Ascending aorta (tissue), 2 donors: Measurements from ENCODE around the gene TPM2. TPM values are rescaled to one million over a fixed set of nuclear protein-coding genes. Genes with fewer than 3 reads are reported as not detected.

Source experiments
- DNase-seq, 2 donors: peaks; one replicate each; pipeline ENCODE4 v3.0.0-alpha.2; 2019; ENCODE audit warnings: low spot score in 2 of 2
- H3K27ac ChIP-seq, 2 donors: fragments of 200-600 bp; sonication (generic); one replicate each; pipeline ENCODE4 v1.5.1; 2016 to 2017; ENCODE audit warnings: mild to moderate bottlenecking in 1 of 2
- H3K27me3 ChIP-seq: fragments of 200-600 bp; sonication (generic); one replicate; pipeline ENCODE4 v1.5.1; 2017
- H3K36me3 ChIP-seq, 2 donors: fragments of 200-600 bp; sonication (generic); one replicate each; pipeline ENCODE4 v1.5.1; 2016
- H3K4me1 ChIP-seq, 2 donors: fragments of 200-600 bp; sonication (generic); one replicate each; pipeline ENCODE4 v1.5.1; 2016 to 2017; ENCODE audit warnings: mild to moderate bottlenecking in 1 of 2
- H3K4me3 ChIP-seq, 2 donors: fragments of 200-600 bp; sonication (generic); one replicate each; pipeline ENCODE4 v1.5.1; 2016 to 2017; ENCODE audit warnings: mild to moderate bottlenecking in 1 of 2
- H3K9me3 ChIP-seq, 2 donors: fragments of 200-600 bp; sonication (generic); one replicate each; pipeline ENCODE4 v1.5.1; 2016
- intact Hi-C: fragments of 100-400 bp; cut with DNase I; formaldehyde crosslinking; loops from one replicate; pipeline ENCODE4 v1.15.1; 2023
- total RNA-seq: library from RNA; depleted of rRNA; stranded (reverse); fragments of >200 nt; gene quantifications from one replicate; pipeline ENCODE4 v1.1.0, GENCODE V29; 2016
- TF ChIP-seq, protein P1 (sequence below), 3 experiments: fragments of 200-600 bp in 2 of 3; fragments of 450-650 bp in 1 of 3; sonication (generic) in 2 of 3; IDR thresholded peaks; one replicate each; pipeline ENCODE4 v1.5.1; 2016 to 2019; ENCODE audit warnings: antibody characterized with exemption in 3 of 3, mild to moderate bottlenecking in 1 of 3, moderate library complexity in 1 of 3

Gene TPM2
- total RNA-seq, 1 donor from 2014 or later, result 1,923 TPM

DNA sequence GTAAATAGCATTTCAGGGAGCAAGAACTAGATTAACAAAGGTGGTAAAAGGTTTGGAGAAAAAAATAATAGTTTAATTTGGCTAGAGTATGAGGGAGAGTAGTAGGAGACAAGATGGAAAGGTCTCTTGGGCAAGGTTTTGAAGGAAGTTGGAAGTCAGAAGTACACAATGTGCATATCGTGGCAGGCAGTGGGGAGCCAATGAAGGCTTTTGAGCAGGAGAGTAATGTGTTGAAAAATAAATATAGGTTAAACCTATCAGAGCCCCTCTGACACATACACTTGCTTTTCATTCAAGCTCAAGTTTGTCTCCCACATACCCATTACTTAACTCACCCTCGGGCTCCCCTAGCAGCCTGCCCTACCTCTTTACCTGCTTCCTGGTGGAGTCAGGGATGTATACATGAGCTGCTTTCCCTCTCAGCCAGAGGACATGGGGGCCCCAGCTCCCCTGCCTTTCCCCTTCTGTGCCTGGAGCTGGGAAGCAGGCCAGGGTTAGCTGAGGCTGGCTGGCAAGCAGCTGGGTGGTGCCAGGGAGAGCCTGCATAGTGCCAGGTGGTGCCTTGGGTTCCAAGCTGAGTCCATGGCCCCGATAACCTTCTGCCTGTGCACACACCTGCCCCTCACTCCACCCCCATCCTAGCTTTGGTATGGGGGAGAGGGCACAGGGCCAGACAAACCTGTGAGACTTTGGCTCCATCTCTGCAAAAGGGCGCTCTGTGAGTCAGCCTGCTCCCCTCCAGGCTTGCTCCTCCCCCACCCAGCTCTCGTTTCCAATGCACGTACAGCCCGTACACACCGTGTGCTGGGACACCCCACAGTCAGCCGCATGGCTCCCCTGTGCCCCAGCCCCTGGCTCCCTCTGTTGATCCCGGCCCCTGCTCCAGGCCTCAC lies 16.3 kb downstream of the TPM2 start, which contains the start of gene CA9:
CA9 (plus strand) TSS at position 797 of the 893 bp plus-strand sequence; CDS start at position 829, 32 bp downstream.
- Histone ChIP-seq H3K9me3 (no peaks in the 10 kb centered on the region), H3K4me1 (peaks cover 6 to 16% of the 10 kb centered on the region in 2 donors), H3K4me3 (peak within 1 kb of the TSS in 1 of 2 donors; percentile 23), H3K36me3 (no peaks in the 10 kb centered on the region), H3K27ac (peak within 1 kb of the TSS in 1 of 2 donors; percentile 30), H3K27me3 (no peaks in the 10 kb centered on the region)
- intact Hi-C loops, result no loop called here
- TF ChIP-seq, protein P1, sequence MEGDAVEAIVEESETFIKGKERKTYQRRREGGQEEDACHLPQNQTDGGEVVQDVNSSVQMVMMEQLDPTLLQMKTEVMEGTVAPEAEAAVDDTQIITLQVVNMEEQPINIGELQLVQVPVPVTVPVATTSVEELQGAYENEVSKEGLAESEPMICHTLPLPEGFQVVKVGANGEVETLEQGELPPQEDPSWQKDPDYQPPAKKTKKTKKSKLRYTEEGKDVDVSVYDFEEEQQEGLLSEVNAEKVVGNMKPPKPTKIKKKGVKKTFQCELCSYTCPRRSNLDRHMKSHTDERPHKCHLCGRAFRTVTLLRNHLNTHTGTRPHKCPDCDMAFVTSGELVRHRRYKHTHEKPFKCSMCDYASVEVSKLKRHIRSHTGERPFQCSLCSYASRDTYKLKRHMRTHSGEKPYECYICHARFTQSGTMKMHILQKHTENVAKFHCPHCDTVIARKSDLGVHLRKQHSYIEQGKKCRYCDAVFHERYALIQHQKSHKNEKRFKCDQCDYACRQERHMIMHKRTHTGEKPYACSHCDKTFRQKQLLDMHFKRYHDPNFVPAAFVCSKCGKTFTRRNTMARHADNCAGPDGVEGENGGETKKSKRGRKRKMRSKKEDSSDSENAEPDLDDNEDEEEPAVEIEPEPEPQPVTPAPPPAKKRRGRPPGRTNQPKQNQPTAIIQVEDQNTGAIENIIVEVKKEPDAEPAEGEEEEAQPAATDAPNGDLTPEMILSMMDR (IDR thresholded peaks at IDR 0.05), result no peak
- DNase-seq, result no peak

- Histone ChIP-seq H3K27ac (no peak overlapping the region), H3K9me3 (no peaks in the 10 kb centered on the region), H3K4me3 (no peak overlapping the region), H3K27me3 (no peaks in the 10 kb centered on the region), H3K4me1 (peaks cover 9 to 11% of the 10 kb centered on the region in 2 donors), H3K36me3 (no peaks in the 10 kb centered on the region)
- TF ChIP-seq, protein P1 (IDR thresholded peaks at IDR 0.05), result no peak
- no peak for DNase-seq
- intact Hi-C loops, result no loop called here
Measured at GRCh38 chr9:35669331-35670145, 20.2 kb downstream of the TPM2 start.

DNA sequence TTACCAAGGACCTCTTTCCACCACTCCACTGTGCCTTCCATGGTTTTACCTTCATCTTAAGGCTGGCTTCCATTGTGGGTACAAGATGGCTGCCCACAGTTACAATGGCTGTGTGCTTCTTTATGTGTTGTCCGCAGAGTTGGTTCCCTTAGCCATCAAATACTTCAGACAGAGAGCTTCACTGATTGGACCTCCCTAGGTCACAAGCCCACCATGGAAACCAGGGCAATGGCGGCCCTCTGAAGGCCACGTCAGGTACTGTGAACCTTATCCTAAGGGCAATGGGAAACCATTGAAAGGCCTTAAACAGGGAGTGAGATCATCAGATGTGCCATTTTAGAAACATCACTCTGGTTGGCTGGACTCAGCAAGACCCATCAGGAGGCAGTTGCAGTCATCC lies 21.8 kb downstream of the TPM2 start:
- Histone ChIP-seq H3K27me3 (no peaks in the 10 kb centered on the region), H3K4me3 (no peak overlapping the region), H3K4me1 (peaks cover 5 to 10% of the 10 kb centered on the region in 2 donors), H3K9me3 (no peaks in the 10 kb centered on the region), H3K27ac (no peak overlapping the region), H3K36me3 (no peaks in the 10 kb centered on the region)
- TF ChIP-seq, protein P1 (IDR thresholded peaks at IDR 0.05), result no peak
- intact Hi-C loops, result no loop called here
- no peak for DNase-seq

DNA sequence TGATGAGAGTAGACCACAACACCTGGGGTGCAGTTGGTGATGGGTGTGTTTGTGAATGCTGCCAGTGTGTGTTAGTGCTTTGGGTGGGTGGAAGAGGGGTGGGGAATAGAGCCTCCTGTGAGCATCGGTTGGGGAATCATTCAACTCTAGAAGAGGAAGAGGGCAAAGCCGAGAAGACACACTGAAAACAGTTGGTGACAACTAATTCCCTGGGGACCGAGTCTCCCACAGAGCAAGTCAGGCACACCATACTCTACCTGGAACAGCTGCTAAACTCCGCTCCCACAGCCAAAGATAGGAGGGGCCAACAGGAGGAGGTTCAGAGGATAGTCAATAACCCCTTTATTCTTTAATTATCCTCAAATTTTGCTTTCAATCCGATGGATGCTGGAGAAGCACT lies 23.2 kb downstream of the TPM2 start:
- intact Hi-C loops, result no loop called here
- no peak for DNase-seq
- Histone ChIP-seq H3K4me1 (peaks cover 10 to 13% of the 10 kb centered on the region in 2 donors), H3K36me3 (peaks cover 0 to 7% of the 10 kb centered on the region in 2 donors), H3K27ac (no peak overlapping the region), H3K9me3 (no peaks in the 10 kb centered on the region), H3K4me3 (no peak overlapping the region), H3K27me3 (no peaks in the 10 kb centered on the region)
- TF ChIP-seq, protein P1 (IDR thresholded peaks at IDR 0.05), result no peak

GRCh38 chr9:35666045-35666444 lies 23.7 kb downstream of the TPM2 start:
- TF ChIP-seq, protein P1 (IDR thresholded peaks at IDR 0.05), result no peak
- no peak overlapping the region for H3K27ac ChIP-seq
- peaks cover 0 to 11% of the 10 kb centered on the region in 2 donors for H3K36me3 ChIP-seq
- peaks cover 10 to 16% of the 10 kb centered on the region in 2 donors for H3K4me1 ChIP-seq
- no peak for DNase-seq
- no peaks in the 10 kb centered on the region for H3K9me3 ChIP-seq
- H3K27me3 ChIP-seq, result no peaks in the 10 kb centered on the region
- H3K4me3 ChIP-seq, result no peak overlapping the region
- intact Hi-C loops, result no loop called here
